Aorta (tissue), 5 donors: ENCODE results near the gene PCSK7. TPM values are rescaled to one million over a fixed set of nuclear protein-coding genes. Genes with fewer than 3 reads are reported as not detected.

Experiments
- ATAC-seq: fragments of 200-7000 bp; cut with Tn5 transposase; one replicate; pipeline ENCODE4 v1.9.1; 2022; ENCODE audit warnings: moderate library complexity; ENCODE audit not compliant: low FRiP score
- DNase-seq, 2 donors: peaks; one replicate each; pipeline ENCODE4 v3.0.0-alpha.2; 2020
- H3K27ac ChIP-seq, 2 donors: one replicate each; pipeline ENCODE4 v1.5.1; 2013; ENCODE audit warnings: low read length in 2 of 2, mild to moderate bottlenecking in 2 of 2, moderate library complexity in 2 of 2, control low read depth in 1 of 2, inconsistent platforms in 1 of 2, low read depth in 1 of 2
- H3K27me3 ChIP-seq, 2 donors: one replicate each; pipeline ENCODE4 v1.6.1; 2013; ENCODE audit warnings: control low read depth in 1 of 2, low read length in 1 of 2, mild to moderate bottlenecking in 1 of 2, moderate library complexity in 1 of 2; ENCODE audit not compliant: insufficient read depth in 2 of 2, control insufficient read depth in 1 of 2
- H3K36me3 ChIP-seq, 2 donors: one replicate each; pipeline ENCODE4 v1.6.1; 2013; ENCODE audit warnings: control low read depth in 1 of 2, low read length in 1 of 2, mild to moderate bottlenecking in 1 of 2; ENCODE audit not compliant: insufficient read depth in 2 of 2, control insufficient read depth in 1 of 2
- H3K4me1 ChIP-seq, 2 donors: one replicate each; pipeline ENCODE4 v1.6.1; 2013; ENCODE audit warnings: low read length in 2 of 2, control low read depth in 1 of 2, mild to moderate bottlenecking in 1 of 2, moderate library complexity in 1 of 2; ENCODE audit not compliant: insufficient read depth in 2 of 2, control insufficient read depth in 1 of 2
- H3K4me3 ChIP-seq, 2 donors: one replicate each; pipeline ENCODE4 v1.5.1; 2013; ENCODE audit warnings: low read length in 2 of 2, control low read depth in 1 of 2, mild to moderate bottlenecking in 1 of 2
- H3K9me3 ChIP-seq: one replicate; pipeline ENCODE4 v1.6.1; 2013; ENCODE audit warnings: mild to moderate bottlenecking, low read length; ENCODE audit not compliant: control insufficient read depth
- WGBS, 2 donors: extraction: QIAGEN DNeasy Blood & Tissue Kit; methylation state at CpG; one replicate each; pipeline ENCODE4 v1.1.7; 2013; 5-methylcytosine and 5-hydroxymethylcytosine counted together
- intact Hi-C, 2 donors: fragments of 100-400 bp; cut with DNase I; formaldehyde crosslinking; loops; one replicate each; pipeline versions ENCODE4 v1.14.2 to v1.15.0; 2022
- polyA plus RNA-seq, 2 donors: library from polyadenylated mRNA; stranded (reverse); fragments of 200-250 nt; gene quantifications; one replicate each; pipeline ENCODE4 v1.2.3, GENCODE V29; 2013
- total RNA-seq, 2 donors: library from RNA; stranded (reverse); fragmentation: NEBNext Ultra II Directional; extraction: Animal tissue kit (Norgen Biotek cat#: 25700); gene quantifications; one replicate each; pipeline ENCODE4 v1.2.1, GENCODE V29; 2021
- donor health status: healthy with polysubstance abuse.
- donor health status: Bipolar disorder and iron deficiency.
- donor health status: DM: no; HTN: no; CAD: no.
- donor health status: DM: no; HTN: no; CAD: no.
- donor health status: DM: yes; HTN: yes; CAD: no.

PCSK7 gene
- total and polyA plus RNA-seq, 4 donors, result 23.5 to 71.5 (median 54.9) TPM

GRCh38 chr11:117205211-117205818 is 26.6 kb downstream of the PCSK7 start:
- no peaks in the 10 kb centered on the region for H3K27me3 ChIP-seq
- WGBS, 2 donors, result 54 to 64% methylated on average over 11 of the region's 11 CpGs
- DNase-seq (no peak), ATAC-seq (no peak)
- H3K27ac ChIP-seq, result peak overlapping the region; percentile 31 to 33
- H3K4me3 ChIP-seq, result no peak overlapping the region
- intact Hi-C loops, result loop anchor here in 1 of 2 donors (5.0 kb wide), 1 partner anchor 73 kb away; no protein-coding TSS in a partner anchor
- H3K4me1 ChIP-seq, result no peaks in the 10 kb centered on the region
- no peaks in the 10 kb centered on the region for H3K9me3 ChIP-seq
- H3K36me3 ChIP-seq, result peaks cover 0 to 21% of the 10 kb centered on the region in 2 donors

GRCh38 chr11:117204283-117205080 is 27.4 kb downstream of the PCSK7 start:
- H3K9me3 ChIP-seq, result no peaks in the 10 kb centered on the region
- no peaks in the 10 kb centered on the region for H3K4me1 ChIP-seq
- peak in 1 of 2 donors; percentile 56 for DNase-seq
- no peaks in the 10 kb centered on the region for H3K27me3 ChIP-seq
- ATAC-seq, result no peak
- intact Hi-C loops, result loop anchor here in 1 of 2 donors (5.0 kb wide), 1 partner anchor 72 kb away; no protein-coding TSS in a partner anchor
- H3K36me3 ChIP-seq, result peaks cover 0 to 21% of the 10 kb centered on the region in 2 donors
- peak overlapping the region; percentile 23 to 98 for H3K4me3 ChIP-seq
- H3K27ac ChIP-seq, result peak overlapping the region; percentile 31 to 62
- WGBS, 2 donors, result 12 to 17% methylated on average over 16 to 17 of the region's 17 CpGs

- peak overlapping the region; percentile 20 to 62 for H3K27ac ChIP-seq
- H3K9me3 ChIP-seq, result no peaks in the 10 kb centered on the region
- DNase-seq (peak in 1 of 2 donors; percentile 50), ATAC-seq (no peak)
- no peaks in the 10 kb centered on the region for H3K4me1 ChIP-seq
- H3K27me3 ChIP-seq, result no peaks in the 10 kb centered on the region
- H3K4me3 ChIP-seq, result peak overlapping the region; percentile 38 to 98
- intact Hi-C loops, result no loop called here
- WGBS, 2 donors, result 11 to 16% methylated on average over 8 to 10 of the region's 10 CpGs
- H3K36me3 ChIP-seq, result peaks cover 0 to 21% of the 10 kb centered on the region in 2 donors
Measured at GRCh38 chr11:117203069-117203407, 28.8 kb downstream of the PCSK7 start.

GRCh38 chr11:117202386-117203068 is 29.3 kb downstream of the PCSK7 start:
- Histone ChIP-seq H3K9me3 (no peaks in the 10 kb centered on the region), H3K27me3 (no peaks in the 10 kb centered on the region), H3K4me1 (no peaks in the 10 kb centered on the region), H3K27ac (peak overlapping the region; percentile 62 to 94), H3K36me3 (peaks cover 0 to 21% of the 10 kb centered on the region in 2 donors), H3K4me3 (peak overlapping the region; percentile 38 to 98)
- no peak for DNase-seq
- 2 to 8% methylated on average over 7 of the region's 7 CpGs for WGBS, 2 donors
- no peak for ATAC-seq
- intact Hi-C loops, result no loop called here

- peak in 1 of 2 donors; percentile 59 for DNase-seq
- Histone ChIP-seq H3K4me1 (no peaks in the 10 kb centered on the region), H3K9me3 (no peaks in the 10 kb centered on the region), H3K4me3 (peak overlapping the region; percentile 38 to 98), H3K27ac (peak overlapping the region; percentile 62 to 94), H3K36me3 (peaks cover 0 to 21% of the 10 kb centered on the region in 2 donors), H3K27me3 (no peaks in the 10 kb centered on the region)
- ATAC-seq, result no peak
- WGBS, 2 donors, result 1 to 6% methylated on average over 13 to 14 of the region's 14 CpGs
- intact Hi-C loops, result no loop called here
Measured at GRCh38 chr11:117201658-117202305, 30.1 kb downstream of the PCSK7 start.

GRCh38 chr11:117200813-117201657 is 30.8 kb downstream of the PCSK7 start:
- WGBS, 2 donors, result 7 to 8% methylated on average over 12 of the region's 12 CpGs
- no peaks in the 10 kb centered on the region for H3K9me3 ChIP-seq
- no peaks in the 10 kb centered on the region for H3K27me3 ChIP-seq
- ATAC-seq (no peak), DNase-seq (no peak)
- H3K4me1 ChIP-seq, result no peaks in the 10 kb centered on the region
- peak overlapping the region; percentile 62 to 94 for H3K27ac ChIP-seq
- intact Hi-C loops, result no loop called here
- peaks cover 0 to 21% of the 10 kb centered on the region in 2 donors for H3K36me3 ChIP-seq
- H3K4me3 ChIP-seq, result peak overlapping the region; percentile 38 to 98

GRCh38 chr11:117199916-117200812 is 31.7 kb downstream of the PCSK7 start:
- Histone ChIP-seq H3K27me3 (no peaks in the 10 kb centered on the region), H3K4me1 (no peaks in the 10 kb centered on the region), H3K4me3 (peak overlapping the region; percentile 38 to 98), H3K9me3 (no peaks in the 10 kb centered on the region), H3K36me3 (peaks cover 0 to 20% of the 10 kb centered on the region in 2 donors), H3K27ac (peak overlapping the region; percentile 62 to 94)
- intact Hi-C loops, result loop anchor here (1.0 to 2.0 kb wide), 2 partner anchors 19 to 21 kb away; no protein-coding TSS in a partner anchor
- no peak for ATAC-seq
- DNase-seq, result no peak
- 6 to 9% methylated on average over 12 to 13 of the region's 13 CpGs for WGBS, 2 donors
